ENCODE data around the gene UBE3D. TPM values are rescaled to one million over a fixed set of nuclear protein-coding genes. Genes with fewer than 3 reads are reported as not detected.

Gene UBE3D
- total and polyA plus RNA-seq, 2 experiments from 2014 or later: 17.5 to 31.4 TPM

- DNase-seq (ENCODE audit: low spot score): no peak
- H3K36me3 ChIP-seq (ENCODE audit: insufficient read depth): no peaks in the 10 kb centered on the region
- TF ChIP-seq REST (IDR thresholded peaks at IDR 0.05; ENCODE audit: unreplicated experiment) (no peak), STAT1 (IDR thresholded peaks at IDR 0.05; ENCODE audit: unreplicated experiment) (no peak), CREB1 (CRISPR knock-in tag; IDR thresholded peaks at IDR 0.05; ENCODE audit: low read depth) (no peak), EZH2phosphoT487 (IDR thresholded peaks at IDR 0.05; ENCODE audit: unreplicated experiment) (no peak), ZNF114 (CRISPR knock-in tag; IDR thresholded peaks at IDR 0.05) (no peak), CTCF (conservative IDR thresholded peaks at IDR 0.05; ENCODE audit: low read depth in 2 of 2) (no peak), POLR2AphosphoS5 (IDR thresholded peaks at IDR 0.05; ENCODE audit: low read depth) (no peak), ZNF462 (CRISPR knock-in tag; IDR thresholded peaks at IDR 0.05) (no peak), JUNB (IDR thresholded peaks at IDR 0.05; ENCODE audit: unreplicated experiment) (no peak), EZH2 (IDR thresholded peaks at IDR 0.05; ENCODE audit: low read depth, unreplicated experiment) (no peak), ETS1 (IDR thresholded peaks at IDR 0.05) (no peak), NANOG (IDR thresholded peaks at IDR 0.05; ENCODE audit: borderline replicate concordance) (no peak), ZNF331 (CRISPR knock-in tag; IDR thresholded peaks at IDR 0.05; ENCODE audit: low read depth) (no peak)
- H3K79me2 ChIP-seq (replicated peaks; ENCODE audit: insufficient read depth): peaks cover 4% of the 10 kb centered on the region; the same call in 1 of the 2 replicates
- peaks cover 8% of the 10 kb centered on the region for H3K4me1 ChIP-seq (ENCODE audit: insufficient read depth)
- H3K4me3 Mint-ChIP-seq: no peak overlapping the region
- peaks cover 20% of the 10 kb centered on the region for H3K4me1 Mint-ChIP-seq
- no peak overlapping the region for H3K4me2 ChIP-seq
- H3K36me3 Mint-ChIP-seq (ENCODE audit: low read depth): no peaks in the 10 kb centered on the region; the same call in 2 of the 3 replicates
- no peak overlapping the region for H3K4me3 ChIP-seq
- no peak overlapping the region; the same call in 1 of the 2 replicates for H3K27ac Mint-ChIP-seq
- ATAC-seq: no peak
- H3K27me3 Mint-ChIP-seq (ENCODE audit: insufficient read depth, low read depth, poor library complexity): no peaks in the 10 kb centered on the region
- no peak overlapping the region for H2AFZ ChIP-seq
- H3K27ac ChIP-seq (ENCODE audit: low read depth): no peak overlapping the region
- H3K27me3 ChIP-seq (ENCODE audit: insufficient read depth): no peaks in the 10 kb centered on the region
- no peaks in the 10 kb centered on the region for H3K9me3 Mint-ChIP-seq
- H3F3A ChIP-seq (replicated peaks; ENCODE audit: low read depth): no peaks in the 10 kb centered on the region
- H4K20me1 ChIP-seq (replicated peaks; ENCODE audit: insufficient read depth): 0 out of 2 replicates have a peak, but pooled peaks cover 4% of the 10 kb centered on the region
- no peaks in the 10 kb centered on the region for H3K9me2 ChIP-seq (ENCODE audit: insufficient read depth)
Observed at GRCh38 chr6:83044091-83044768, 21.4 kb downstream of the UBE3D start.
